PC-3 (cell line): Measurements from ENCODE around the gene TTF2. TPM values are rescaled to one million over a fixed set of nuclear protein-coding genes. Genes with fewer than 3 reads are reported as not detected.

ENCODE experiments used
- ATAC-seq: fragments of 200-7000 bp; cut with Tn5 transposase; 2 replicates; pipeline ENCODE4 v1.9.1; 2020; ENCODE audit warnings: mild to moderate bottlenecking, moderate library complexity
- Bru-seq: library from RNA; stranded (reverse); fragments of 400-500 nt; gene quantifications from one replicate; lab custom pipeline; 2021; lab: Mats Ljungman, UMichigan
- BruChase-seq, 2 experiments: library from RNA; stranded (reverse); fragments of 400-500 nt; gene quantifications; one replicate each; lab custom pipeline; 2021; lab: Mats Ljungman, UMichigan
- BruUV-seq: library from RNA; stranded (reverse); fragments of 400-500 nt; replicated peaks from 2 replicates; lab custom pipeline; 2021; lab: Mats Ljungman, UMichigan
- CTCF ChIA-PET: fragments of 300-600 bp; sonication (Branson Sonifier 250); formaldehyde crosslinking; loops from one replicate; lab custom pipeline; 2022; ENCODE audit warnings: antibody characterized with exemption; lab: Charles Lee
- POLR2A ChIA-PET: fragments of 300-600 bp; sonication (Branson Sonifier 250); formaldehyde crosslinking; loops from one replicate; lab custom pipeline; 2022; ENCODE audit warnings: antibody characterized with exemption; ENCODE audit not compliant: unreplicated experiment; lab: Charles Lee
- DNase-seq: peaks from one replicate; pipeline ENCODE4 v3.0.0-alpha.2; 2015
- H2AFZ ChIP-seq: fragments of 300-600 bp; sonication (generic); 2 replicates; pipeline ENCODE4 v1.6.0; 2016; ENCODE audit warnings: antibody characterized with exemption, low read length
- H3F3A ChIP-seq: fragments of 300-600 bp; sonication (generic); one replicate; pipeline ENCODE4 v1.6.0; 2017; ENCODE audit warnings: antibody characterized with exemption, low read length, control low read depth, mild to moderate bottlenecking; ENCODE audit not compliant: unreplicated experiment
- H3K27ac ChIP-seq: fragments of 300-600 bp; sonication (generic); 2 replicates; pipeline ENCODE4 v1.5.1; 2016; ENCODE audit warnings: mild to moderate bottlenecking, low read length
- H3K27me3 ChIP-seq: fragments of 300-600 bp; sonication (generic); 2 replicates; pipeline ENCODE4 v1.6.1; 2016; ENCODE audit warnings: low read length, mixed read lengths
- H3K36me3 ChIP-seq: fragments of 300-600 bp; sonication (generic); 2 replicates; pipeline ENCODE4 v1.6.1; 2016; ENCODE audit warnings: low read depth, mixed run types, low read length, mixed read lengths
- H3K4me1 ChIP-seq: fragments of 300-600 bp; sonication (generic); 2 replicates; pipeline ENCODE4 v1.5.1; 2016; ENCODE audit warnings: low read length; ENCODE audit not compliant: insufficient read depth
- H3K4me2 ChIP-seq: fragments of 300-600 bp; sonication (generic); 2 replicates; pipeline ENCODE4 v1.6.0; 2016; ENCODE audit warnings: low read length
- H3K4me3 ChIP-seq: fragments of 300-600 bp; sonication (generic); 2 replicates; pipeline ENCODE4 v1.5.1; 2016; ENCODE audit warnings: mild to moderate bottlenecking, low read length, mixed read lengths
- H3K79me2 ChIP-seq: fragments of 300-600 bp; sonication (generic); 2 replicates; pipeline ENCODE4 v1.6.1; 2017; ENCODE audit warnings: low read length, mixed read lengths
- H3K9ac ChIP-seq: fragments of 300-600 bp; sonication (generic); 2 replicates; pipeline ENCODE4 v1.6.0; 2016; ENCODE audit warnings: mild to moderate bottlenecking, low read length
- H3K9me2 ChIP-seq: fragments of 300-600 bp; sonication (generic); replicated peaks from 2 replicates; pipeline ENCODE4 v1.6.1; 2016; ENCODE audit warnings: mixed run types, low read length, mixed read lengths
- H3K9me3 ChIP-seq: fragments of 300-600 bp; sonication (generic); 2 replicates; pipeline ENCODE4 v1.6.1; 2016; ENCODE audit warnings: low read length, mixed read lengths
- H4K20me1 ChIP-seq: fragments of 300-600 bp; sonication (generic); 2 replicates; pipeline ENCODE4 v1.6.1; 2016; ENCODE audit warnings: low read length, mixed read lengths
- CTCF ChIP-seq: fragments of 300-600 bp; sonication (generic); conservative IDR thresholded peaks from 2 replicates; pipeline ENCODE4 v1.5.1; 2017; ENCODE audit warnings: antibody characterized with exemption, low read depth, mild to moderate bottlenecking, low read length
- EZH2 ChIP-seq: fragments of 300-600 bp; sonication (generic); IDR thresholded peaks from one replicate; pipeline ENCODE4 v1.6.1; 2017; ENCODE audit warnings: antibody characterized with exemption, mild to moderate bottlenecking, low read length; ENCODE audit not compliant: unreplicated experiment
- EZH2phosphoT487 ChIP-seq: fragments of 300-600 bp; sonication (generic); IDR thresholded peaks from 2 replicates; pipeline ENCODE4 v1.6.1; 2018; ENCODE audit warnings: mild to moderate bottlenecking, antibody characterized with exemption, low read length, borderline replicate concordance
- intact Hi-C: fragments of 100-400 bp; cut with micrococcal nuclease; formaldehyde crosslinking; loops from 2 replicates; pipeline ENCODE4 v1.9.0; 2023
- long read RNA-seq: library from polyadenylated mRNA; unstranded; transcript quantifications from one replicate; pipeline ENCODE4 v2.0.0, GENCODE V29; 2021; ENCODE audit not compliant: unreplicated experiment
- total RNA-seq: library from RNA; depleted of rRNA; stranded (reverse); fragments of >200 nt; gene quantifications from 2 replicates; pipeline ENCODE4 v1.2.3, GENCODE V29; 2014; rRNA removed

TTF2 gene
- total RNA-seq (25.1 and 28.8 TPM in 2 replicates), Bru-seq, nascent RNA (percentile 65 among the genes with signal in this experiment), BruChase-seq, experiment 1, labeled RNA remaining after a 6-hour chase (percentile 63 among the genes with signal in this experiment), BruChase-seq, experiment 2, labeled RNA remaining after a 2-hour chase (percentile 60 among the genes with signal in this experiment)
- long read RNA-seq, full-length matches to known transcripts, result 2 of 17 reads
- long read RNA-seq, partial matches to known transcripts, result 10 of 17 reads
- long read RNA-seq, other reads (novel, unspliced or antisense), result 5 of 17 reads

GRCh38 chr1:117059678-117060440 lies at the start of gene TTF2:
Gene TTF2 (plus strand): TSS chr1:117060326. CDS start chr1:117060347, 21 bp downstream.
- Histone ChIP-seq H3K36me3 (no peaks in the 10 kb centered on the region; the same call in 1 of the 2 replicates), H3K79me2 (peaks cover 27% of the 10 kb centered on the region; the same call in 1 of the 2 replicates), H3K4me3 (peak within 1 kb of the TSS; percentile 89), H3K27ac (peak within 1 kb of the TSS; percentile 68), H3K9me3 (no peaks in the 10 kb centered on the region), H3K4me2 (peak within 1 kb of the TSS; percentile 89), H3K9me2 (no peaks in the 10 kb centered on the region), H2AFZ (peak within 1 kb of the TSS; percentile 91), H3F3A (no peaks in the 10 kb centered on the region), H3K9ac (peak within 1 kb of the TSS; percentile 77), H3K4me1 (peaks cover 14% of the 10 kb centered on the region), H4K20me1 (no peaks in the 10 kb centered on the region), H3K27me3 (no peaks in the 10 kb centered on the region)
- ChIA-PET CTCF (interaction anchor here (0.6 to 1.2 kb wide), 6 partner anchors 62 to 491 kb away, joined by 3 to 6 read pairs (median 5); no protein-coding TSS in a partner anchor), POLR2A (interaction anchor here (0.6 to 0.7 kb wide), 4 partner anchors 33 to 913 kb away, joined by 3 to 5 read pairs (median 4); no protein-coding TSS in a partner anchor)
- no peak for TF ChIP-seq EZH2
- TF ChIP-seq CTCF, result no peak
- no peak for TF ChIP-seq EZH2phosphoT487
- intact Hi-C loops, result loop anchor here (1.0 to 10.0 kb wide), 4 partner anchors 61 to 695 kb away; partner anchors contain the start of gene TRIM45
- no TSS peak for BruUV-seq
- ATAC-seq (peak; percentile 96), DNase-seq (peak; percentile 98)

DNA sequence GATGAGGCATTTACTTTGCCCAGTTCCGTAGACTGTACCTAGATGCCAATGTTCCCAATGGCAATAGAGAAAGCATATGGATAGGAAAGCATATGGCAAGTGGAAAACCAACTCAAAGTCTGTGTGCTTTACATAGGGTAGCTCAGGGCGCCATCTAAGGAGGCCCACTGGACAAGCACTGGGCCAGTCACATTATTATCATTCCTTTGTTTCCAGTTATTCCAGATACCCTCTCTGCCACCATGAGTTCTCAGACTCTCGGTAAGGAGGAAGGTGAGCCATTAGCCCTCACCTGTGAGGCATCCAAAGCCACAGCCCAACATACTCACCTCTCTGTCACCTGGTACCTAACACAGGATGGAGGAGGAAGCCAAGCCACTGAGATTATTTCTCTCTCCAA lies 48.8 kb upstream of the TTF2 start:
- Histone ChIP-seq H3K4me1 (peaks cover 18% of the 10 kb centered on the region), H3K4me3 (no peak overlapping the region), H3K9me3 (no peaks in the 10 kb centered on the region), H3K27me3 (no peaks in the 10 kb centered on the region), H3K9ac (no peak overlapping the region), H3K36me3 (no peaks in the 10 kb centered on the region), H4K20me1 (no peaks in the 10 kb centered on the region), H2AFZ (no peak overlapping the region), H3K27ac (no peak overlapping the region), H3K9me2 (no peaks in the 10 kb centered on the region), H3K79me2 (no peaks in the 10 kb centered on the region), H3K4me2 (no peak overlapping the region), H3F3A (no peaks in the 10 kb centered on the region)
- TF ChIP-seq EZH2 (no peak), EZH2phosphoT487 (no peak), CTCF (no peak)
- DNase-seq (no peak), ATAC-seq (no peak)
- CTCF ChIA-PET, result no interaction called here
- intact Hi-C loops, result no loop called here
- no TSS peak for BruUV-seq
- POLR2A ChIA-PET, result no interaction called here
